IgD-negative memory B cell (primary cell): ENCODE results near the gene EIF4E1B. TPM values are rescaled to one million over a fixed set of nuclear protein-coding genes. Genes with fewer than 3 reads are reported as not detected.

Experiments
- H3K27ac Mint-ChIP-seq, 3 donors: one replicate each; pipeline ENCODE4 v1.8.0; 2020 to 2022; ENCODE audit warnings: mild to moderate bottlenecking in 3 of 3, mixed read lengths in 3 of 3, moderate library complexity in 1 of 3
- H3K27me3 Mint-ChIP-seq: one replicate; pipeline ENCODE4 v1.8.0; 2021; ENCODE audit warnings: mixed read lengths
- H3K36me3 Mint-ChIP-seq: one replicate; pipeline ENCODE4 v1.8.0; 2020; ENCODE audit warnings: mild to moderate bottlenecking, mixed read lengths
- H3K4me1 Mint-ChIP-seq, 3 donors: one replicate each; pipeline ENCODE4 v1.8.0; 2020 to 2022; ENCODE audit warnings: mixed read lengths in 3 of 3, mild to moderate bottlenecking in 1 of 3
- H3K4me3 Mint-ChIP-seq, 4 donors: one replicate each; pipeline ENCODE4 v1.8.0; 2020 to 2022; ENCODE audit warnings: mild to moderate bottlenecking in 4 of 4, mixed read lengths in 4 of 4, moderate library complexity in 3 of 4
- H3K9me3 Mint-ChIP-seq, 3 donors: one replicate each; pipeline ENCODE4 v1.8.0; 2020 to 2021; ENCODE audit warnings: mixed read lengths in 3 of 3, mild to moderate bottlenecking in 1 of 3
- polyA plus RNA-seq: library from polyadenylated mRNA; unstranded; fragments of 300-500 nt; fragmentation: Illumina TruSeq; gene quantifications from one replicate; pipeline ENCODE4 v1.2.3, GENCODE V29; 2021

The EIF4E1B gene
- polyA plus RNA-seq, 1 donor from 2014 or later: not detected

- Mint-ChIP-seq H3K4me1 (peaks cover 9 to 13% (median 12%) of the 10 kb centered on the region in 3 donors), H3K36me3 (no peaks in the 10 kb centered on the region), H3K27ac (no peak overlapping the region), H3K4me3 (no peak overlapping the region), H3K27me3 (peaks cover 5% of the 10 kb centered on the region), H3K9me3 (no peaks in the 10 kb centered on the region)
Observed at GRCh38 chr5:176643491-176644219, 13.2 kb downstream of the EIF4E1B start.

DNA sequence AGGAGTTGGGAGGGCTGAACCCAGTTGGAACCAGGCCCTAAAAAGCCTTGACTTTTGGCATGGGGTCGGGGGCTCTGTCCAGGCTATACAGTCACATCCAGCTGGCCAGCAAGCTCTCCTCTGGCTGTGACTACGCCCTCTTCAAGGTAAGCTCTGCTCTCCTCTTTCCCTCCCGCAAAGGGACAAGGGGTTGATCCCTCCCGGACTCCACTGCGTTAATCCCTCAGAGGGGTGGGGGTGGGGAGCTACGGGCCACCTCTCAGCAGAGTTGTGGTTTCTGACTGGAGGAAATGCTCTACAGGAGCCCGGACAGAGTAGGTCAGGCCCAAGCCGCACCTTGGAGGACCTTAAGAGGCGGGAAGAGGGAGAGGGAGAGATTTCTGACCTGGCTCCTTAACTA is 13.8 kb downstream of the EIF4E1B start:
- Mint-ChIP-seq H3K4me1 (peaks cover 9 to 18% (median 12%) of the 10 kb centered on the region in 3 donors), H3K36me3 (no peaks in the 10 kb centered on the region), H3K4me3 (no peak overlapping the region), H3K27ac (no peak overlapping the region), H3K27me3 (peaks cover 2% of the 10 kb centered on the region), H3K9me3 (no peaks in the 10 kb centered on the region)

DNA sequence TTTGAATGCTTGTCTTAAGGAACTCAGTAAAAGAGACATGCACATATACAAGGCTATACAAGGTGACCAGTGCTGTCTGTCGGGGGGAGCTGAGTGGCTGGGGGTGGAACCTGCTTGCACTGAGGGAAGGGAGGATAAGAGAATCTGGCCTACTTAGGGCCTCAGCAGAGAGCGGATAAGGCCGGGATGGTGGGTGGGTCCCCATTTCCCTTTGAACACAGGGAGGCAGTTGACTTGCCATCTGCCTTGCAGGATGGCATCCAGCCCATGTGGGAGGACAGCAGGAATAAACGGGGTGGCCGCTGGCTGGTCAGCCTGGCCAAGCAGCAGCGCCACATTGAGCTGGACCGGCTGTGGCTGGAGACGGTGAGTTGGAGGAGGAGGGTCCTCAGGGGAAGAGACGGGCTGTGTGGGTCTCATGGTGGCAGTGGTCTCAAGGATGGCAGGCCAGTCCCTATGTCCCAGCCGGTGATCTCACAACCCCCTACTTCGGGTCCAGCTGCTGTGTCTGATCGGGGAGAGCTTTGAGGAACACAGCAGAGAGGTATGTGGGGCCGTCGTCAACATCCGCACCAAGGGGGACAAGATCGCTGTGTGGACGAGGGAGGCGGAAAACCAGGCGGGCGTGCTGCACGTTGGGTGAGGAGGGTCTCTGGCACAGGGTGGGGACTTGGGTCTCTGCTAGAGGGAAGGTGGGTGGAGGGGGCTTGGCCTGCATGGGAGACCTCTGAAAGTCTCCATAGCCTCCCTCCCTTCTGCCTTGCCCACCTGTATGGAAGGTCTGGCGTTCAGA is 14.6 kb downstream of the EIF4E1B start:
- Mint-ChIP-seq H3K4me3 (peak overlapping the region in 2 of 4 donors; percentile 75 to 87), H3K9me3 (no peaks in the 10 kb centered on the region), H3K36me3 (no peaks in the 10 kb centered on the region), H3K27me3 (peaks cover 2% of the 10 kb centered on the region), H3K27ac (peak overlapping the region in 1 of 3 donors; percentile 74), H3K4me1 (peaks cover 9 to 20% (median 12%) of the 10 kb centered on the region in 3 donors)

DNA sequence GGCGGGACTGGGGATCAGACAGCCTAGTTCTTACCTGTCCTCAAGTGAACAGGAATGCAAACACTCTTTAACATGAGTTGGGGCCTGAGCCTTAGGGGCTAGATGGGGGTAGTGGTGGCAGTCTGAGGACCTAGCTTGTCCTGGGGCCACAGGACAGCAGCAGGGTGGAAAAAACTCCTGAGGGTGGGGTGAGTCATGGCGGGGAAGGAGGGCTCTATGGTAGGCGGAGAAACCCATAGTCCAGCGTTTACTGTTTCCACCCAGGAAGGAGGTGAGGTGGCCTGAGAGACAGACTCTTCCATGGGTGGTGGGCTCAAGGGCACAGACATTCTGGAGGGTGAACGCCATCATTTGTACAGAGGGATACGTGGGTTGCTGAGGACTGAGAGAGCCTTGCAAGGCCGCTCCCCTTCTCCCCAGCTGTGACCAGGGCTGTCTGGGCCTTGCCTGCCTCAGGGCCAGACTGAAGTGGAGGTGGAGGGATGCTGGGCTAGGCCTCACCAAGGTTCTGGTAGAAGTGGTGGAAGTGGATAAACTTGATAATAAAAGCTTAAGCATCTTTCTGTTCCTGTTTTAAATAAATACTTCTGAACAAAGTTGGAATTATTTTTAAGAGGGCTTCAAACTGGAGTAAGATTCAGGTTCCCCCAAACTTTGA is 15.7 kb downstream of the EIF4E1B start:
- peaks cover 2% of the 10 kb centered on the region for H3K27me3 Mint-ChIP-seq
- peaks cover 12 to 20% (median 13%) of the 10 kb centered on the region in 3 donors for H3K4me1 Mint-ChIP-seq
- peak overlapping the region in 1 of 3 donors; percentile 29 for H3K27ac Mint-ChIP-seq
- peak overlapping the region; percentile 86 to 97 (median 91) for H3K4me3 Mint-ChIP-seq
- no peaks in the 10 kb centered on the region for H3K9me3 Mint-ChIP-seq
- no peaks in the 10 kb centered on the region for H3K36me3 Mint-ChIP-seq

- Mint-ChIP-seq H3K4me1 (peaks cover 12 to 20% (median 17%) of the 10 kb centered on the region in 3 donors), H3K36me3 (no peaks in the 10 kb centered on the region)
Observed at GRCh38 chr5:176646707-176647029, 16.2 kb downstream of the EIF4E1B start.

GRCh38 chr5:176647030-176647842 is 16.8 kb downstream of the EIF4E1B start, which contains the start of gene TSPAN17:
TSS of gene TSPAN17 (plus strand) at chr5:176647484. CDS start at chr5:176647616, 132 bp downstream.
- H3K9me3 Mint-ChIP-seq: no peaks in the 10 kb centered on the region
- H3K27me3 Mint-ChIP-seq: peaks cover 2% of the 10 kb centered on the region
- peak within 1 kb of the TSS in 2 of 3 donors; percentile 29 to 53 for H3K27ac Mint-ChIP-seq
- H3K36me3 Mint-ChIP-seq: no peaks in the 10 kb centered on the region
- peak within 1 kb of the TSS; percentile 86 to 97 (median 91) for H3K4me3 Mint-ChIP-seq
- H3K4me1 Mint-ChIP-seq: peaks cover 12 to 20% (median 18%) of the 10 kb centered on the region in 3 donors

More at GRCh38 chr5:176646707-176647029, 16.2 kb downstream of the EIF4E1B start:
- peaks cover 2% of the 10 kb centered on the region for H3K27me3 Mint-ChIP-seq
- peak overlapping the region; percentile 86 to 97 (median 91) for H3K4me3 Mint-ChIP-seq
- no peaks in the 10 kb centered on the region for H3K9me3 Mint-ChIP-seq
- H3K27ac Mint-ChIP-seq: peak overlapping the region in 2 of 3 donors; percentile 23 to 29

- Mint-ChIP-seq H3K36me3 (no peaks in the 10 kb centered on the region), H3K9me3 (no peaks in the 10 kb centered on the region), H3K27me3 (peaks cover 2% of the 10 kb centered on the region)
Observed at GRCh38 chr5:176647843-176648473, 17.5 kb downstream of the EIF4E1B start.

GRCh38 chr5:176648474-176649194 is 18.2 kb downstream of the EIF4E1B start:
- peaks cover 19 to 29% (median 28%) of the 10 kb centered on the region in 3 donors for H3K4me1 Mint-ChIP-seq
- H3K4me3 Mint-ChIP-seq: peak overlapping the region; percentile 51 to 81 (median 65)
- no peaks in the 10 kb centered on the region for H3K27me3 Mint-ChIP-seq
- no peaks in the 10 kb centered on the region for H3K36me3 Mint-ChIP-seq
- H3K9me3 Mint-ChIP-seq: no peaks in the 10 kb centered on the region
- H3K27ac Mint-ChIP-seq: peak overlapping the region in 1 of 3 donors; percentile 21

More at GRCh38 chr5:176647843-176648473, 17.5 kb downstream of the EIF4E1B start:
- Mint-ChIP-seq H3K4me3 (peak overlapping the region; percentile 81 to 91 (median 86)), H3K27ac (no peak overlapping the region), H3K4me1 (peaks cover 13 to 22% (median 21%) of the 10 kb centered on the region in 3 donors)

- peak overlapping the region in 2 of 4 donors; percentile 11 to 17 for H3K4me3 Mint-ChIP-seq
- H3K27ac Mint-ChIP-seq: no peak overlapping the region
- no peaks in the 10 kb centered on the region for H3K9me3 Mint-ChIP-seq
- H3K4me1 Mint-ChIP-seq: peaks cover 21 to 31% (median 30%) of the 10 kb centered on the region in 3 donors
- no peaks in the 10 kb centered on the region for H3K36me3 Mint-ChIP-seq
- H3K27me3 Mint-ChIP-seq: no peaks in the 10 kb centered on the region
Observed at GRCh38 chr5:176650354-176650884, 19.9 kb downstream of the EIF4E1B start.

- H3K27ac Mint-ChIP-seq: no peak overlapping the region
- peak overlapping the region in 1 of 4 donors; percentile 37 for H3K4me3 Mint-ChIP-seq
- H3K4me1 Mint-ChIP-seq: peaks cover 17 to 27% (median 26%) of the 10 kb centered on the region in 3 donors
- no peaks in the 10 kb centered on the region for H3K27me3 Mint-ChIP-seq
- H3K36me3 Mint-ChIP-seq: no peaks in the 10 kb centered on the region
- H3K9me3 Mint-ChIP-seq: no peaks in the 10 kb centered on the region
Observed at GRCh38 chr5:176651472-176651980, 21.1 kb downstream of the EIF4E1B start.

DNA sequence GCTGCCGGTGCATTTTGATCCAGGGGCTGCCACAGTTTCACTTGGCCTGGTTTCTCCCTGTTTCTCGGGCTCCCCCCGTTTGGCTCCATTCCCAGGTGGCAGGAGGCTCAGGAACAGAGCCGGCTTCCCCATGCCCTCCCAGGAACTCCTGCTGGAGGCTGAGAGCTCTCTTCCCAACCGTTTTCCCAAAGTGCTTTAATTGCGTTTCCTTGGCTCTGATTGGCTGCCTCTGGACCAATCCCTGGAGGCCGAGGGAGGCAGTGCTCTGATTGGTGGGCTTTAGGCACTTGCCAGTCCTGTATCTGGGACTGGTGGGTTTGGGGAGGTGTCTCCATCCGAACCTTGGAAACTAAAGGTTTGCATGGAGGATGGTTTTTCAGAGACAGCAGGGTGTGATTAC is 21.7 kb downstream of the EIF4E1B start:
- Mint-ChIP-seq H3K9me3 (no peaks in the 10 kb centered on the region), H3K27ac (no peak overlapping the region), H3K4me1 (peaks cover 11 to 24% (median 22%) of the 10 kb centered on the region in 3 donors), H3K4me3 (no peak overlapping the region), H3K27me3 (no peaks in the 10 kb centered on the region), H3K36me3 (no peaks in the 10 kb centered on the region)

DNA sequence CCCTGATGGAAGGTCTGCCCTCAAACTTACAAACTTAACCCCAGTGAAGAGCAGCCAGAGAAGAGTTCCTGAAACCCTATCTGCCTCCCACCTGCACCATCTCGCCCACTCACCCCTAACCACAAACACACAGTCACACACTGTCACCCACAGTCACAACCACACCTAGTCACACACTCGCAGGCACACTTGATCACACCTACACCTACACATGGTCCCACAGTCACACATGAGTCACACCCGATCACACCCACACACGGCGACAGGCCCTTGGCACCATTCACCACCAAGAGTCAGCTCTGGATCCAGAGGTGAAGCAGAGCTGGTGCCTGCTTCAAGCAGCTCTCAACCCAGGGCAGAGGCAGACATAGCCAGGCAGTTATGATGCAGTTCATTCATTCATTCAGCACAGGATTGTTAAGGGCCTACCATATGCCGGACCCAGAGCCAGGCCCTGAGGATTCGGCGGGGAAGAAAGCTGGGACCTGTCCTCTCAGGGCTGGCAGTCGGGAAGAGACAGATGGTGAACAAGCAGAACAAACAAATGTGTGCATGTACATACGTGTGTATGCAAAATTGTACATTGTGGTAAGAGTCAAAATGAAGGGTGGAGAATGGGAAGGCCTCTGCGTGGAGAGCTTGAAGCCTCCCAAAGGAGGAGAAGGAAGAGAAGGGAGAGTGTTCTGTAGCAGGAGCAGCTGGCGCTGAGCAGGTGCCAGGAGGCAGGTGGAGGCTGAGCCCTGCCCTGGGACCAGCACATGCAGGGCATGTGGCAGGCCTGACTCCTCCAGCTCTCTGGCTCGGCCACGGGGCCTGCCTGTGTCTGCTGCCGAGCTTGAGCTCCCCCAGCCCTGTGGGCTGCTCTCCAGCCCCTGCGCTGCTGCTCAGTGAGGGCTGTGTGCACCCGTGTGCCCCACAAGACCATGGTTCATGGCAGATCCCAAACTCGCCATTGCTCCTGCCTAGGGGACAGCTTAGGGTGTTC is 23.2 kb downstream of the EIF4E1B start:
- Mint-ChIP-seq H3K4me3 (peak overlapping the region in 1 of 4 donors; percentile 25), H3K27me3 (no peaks in the 10 kb centered on the region), H3K27ac (peak overlapping the region in 1 of 3 donors; percentile 2)

More for the DNA sequence above, 23.2 kb downstream of the EIF4E1B start:
- peaks cover 2% of the 10 kb centered on the region for H3K36me3 Mint-ChIP-seq
- H3K9me3 Mint-ChIP-seq: no peaks in the 10 kb centered on the region
- H3K4me1 Mint-ChIP-seq: peaks cover 12 to 29% (median 27%) of the 10 kb centered on the region in 3 donors
